Colonic mucosa (tissue), 4 donors: ENCODE results near the gene UBE2G2. TPM values are rescaled to one million over a fixed set of nuclear protein-coding genes. Genes with fewer than 3 reads are reported as not detected.

Source experiments
- DNase-seq: peaks from one replicate; pipeline ENCODE4 v3.0.0-alpha.2; 2020
- H3K27ac ChIP-seq: fragments of 200-600 bp; one replicate; pipeline ENCODE4 v1.8.0; 2021
- H3K27me3 ChIP-seq: fragments of 200-600 bp; one replicate; pipeline ENCODE4 v1.8.0; 2021
- H3K36me3 ChIP-seq: fragments of 200-600 bp; one replicate; pipeline ENCODE4 v1.8.0; 2021
- H3K4me1 ChIP-seq: fragments of 200-600 bp; one replicate; pipeline ENCODE4 v1.8.0; 2021; ENCODE audit warnings: mild to moderate bottlenecking
- H3K4me3 ChIP-seq: fragments of 200-600 bp; one replicate; pipeline ENCODE4 v1.8.0; 2021
- H3K9ac ChIP-seq, 2 donors: one replicate each; pipeline ENCODE4 v1.7.0; 2013; ENCODE audit warnings: control low read depth in 2 of 2, low read depth in 2 of 2, low read length in 2 of 2
- H3K9me3 ChIP-seq: fragments of 200-600 bp; one replicate; pipeline ENCODE4 v1.8.0; 2021
- intact Hi-C: fragments of 100-400 bp; cut with DNase I; formaldehyde crosslinking; loops from one replicate; pipeline ENCODE4 v1.14.1; 2022
- total RNA-seq, 2 donors: library from RNA; stranded (reverse); fragmentation: NEBNext Ultra II Directional in 1 of 2; extraction: Animal tissue kit (Norgen Biotek cat#: 25700) in 1 of 2; gene quantifications; one replicate each; pipeline ENCODE4 v1.2.1, GENCODE V29; 2021
- TF ChIP-seq, protein P1 (sequence below): fragments of 200-600 bp; IDR thresholded peaks from one replicate; pipeline ENCODE4 v1.8.0; 2022; ENCODE audit warnings: antibody characterized with exemption, mild to moderate bottlenecking
- donor health status: healthy.
- donor health status: DM: no; HTN: no; CAD: no.
- donor health status: DM: no; HTN: no; CAD: no.

UBE2G2 gene
- total RNA-seq, 2 donors from 2014 or later = 50.3 to 76.1 TPM

DNA sequence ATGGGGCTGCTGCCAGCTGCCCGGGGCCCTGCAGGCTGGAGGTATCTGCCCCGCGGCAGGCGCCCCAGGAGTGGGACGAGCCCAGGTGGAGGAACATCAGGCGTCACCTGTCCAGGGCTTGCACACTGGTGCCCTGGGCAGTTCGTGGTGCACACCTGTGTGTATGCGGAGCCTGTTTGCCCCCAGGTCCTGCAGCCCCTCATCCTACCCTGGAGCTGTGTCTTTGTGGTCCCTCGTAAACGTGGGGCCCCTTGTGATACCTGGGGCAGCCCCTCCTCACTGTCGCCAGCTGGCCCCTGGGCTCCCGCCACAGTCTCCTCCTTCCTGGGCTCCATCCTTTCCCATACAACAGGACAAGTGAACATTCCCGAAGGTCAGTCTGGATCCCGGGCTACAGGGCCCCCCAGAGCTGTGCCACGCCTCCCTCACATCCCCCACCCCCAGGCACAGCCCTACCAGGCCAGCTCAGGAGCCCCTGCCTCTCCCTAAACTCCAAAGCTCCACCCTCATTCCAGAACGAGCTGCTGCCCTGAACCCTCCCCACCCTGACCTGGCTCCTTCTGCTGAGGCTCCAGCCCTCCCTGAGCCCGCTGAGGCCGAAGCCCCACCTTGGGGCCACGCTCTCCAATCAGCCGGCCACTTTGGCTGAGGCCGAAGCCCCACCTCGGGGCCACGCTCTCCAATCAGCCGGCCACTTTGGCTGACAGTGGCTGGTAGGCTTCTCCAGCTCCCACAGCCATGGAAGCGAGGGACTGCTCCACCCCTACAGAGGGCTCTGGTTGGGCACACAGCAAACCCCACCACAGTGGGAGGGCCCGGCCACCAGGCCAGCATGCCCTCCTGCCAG is 42.6 kb downstream of the UBE2G2 start:
- Histone ChIP-seq H3K9ac (no peak overlapping the region), H3K9me3 (no peaks in the 10 kb centered on the region), H3K36me3 (no peaks in the 10 kb centered on the region), H3K27ac (no peak overlapping the region), H3K27me3 (no peaks in the 10 kb centered on the region), H3K4me1 (no peaks in the 10 kb centered on the region), H3K4me3 (no peak overlapping the region)
- TF ChIP-seq, protein P1, sequence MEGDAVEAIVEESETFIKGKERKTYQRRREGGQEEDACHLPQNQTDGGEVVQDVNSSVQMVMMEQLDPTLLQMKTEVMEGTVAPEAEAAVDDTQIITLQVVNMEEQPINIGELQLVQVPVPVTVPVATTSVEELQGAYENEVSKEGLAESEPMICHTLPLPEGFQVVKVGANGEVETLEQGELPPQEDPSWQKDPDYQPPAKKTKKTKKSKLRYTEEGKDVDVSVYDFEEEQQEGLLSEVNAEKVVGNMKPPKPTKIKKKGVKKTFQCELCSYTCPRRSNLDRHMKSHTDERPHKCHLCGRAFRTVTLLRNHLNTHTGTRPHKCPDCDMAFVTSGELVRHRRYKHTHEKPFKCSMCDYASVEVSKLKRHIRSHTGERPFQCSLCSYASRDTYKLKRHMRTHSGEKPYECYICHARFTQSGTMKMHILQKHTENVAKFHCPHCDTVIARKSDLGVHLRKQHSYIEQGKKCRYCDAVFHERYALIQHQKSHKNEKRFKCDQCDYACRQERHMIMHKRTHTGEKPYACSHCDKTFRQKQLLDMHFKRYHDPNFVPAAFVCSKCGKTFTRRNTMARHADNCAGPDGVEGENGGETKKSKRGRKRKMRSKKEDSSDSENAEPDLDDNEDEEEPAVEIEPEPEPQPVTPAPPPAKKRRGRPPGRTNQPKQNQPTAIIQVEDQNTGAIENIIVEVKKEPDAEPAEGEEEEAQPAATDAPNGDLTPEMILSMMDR = no peak
- intact Hi-C loops = no loop called here
- DNase-seq = no peak

DNA sequence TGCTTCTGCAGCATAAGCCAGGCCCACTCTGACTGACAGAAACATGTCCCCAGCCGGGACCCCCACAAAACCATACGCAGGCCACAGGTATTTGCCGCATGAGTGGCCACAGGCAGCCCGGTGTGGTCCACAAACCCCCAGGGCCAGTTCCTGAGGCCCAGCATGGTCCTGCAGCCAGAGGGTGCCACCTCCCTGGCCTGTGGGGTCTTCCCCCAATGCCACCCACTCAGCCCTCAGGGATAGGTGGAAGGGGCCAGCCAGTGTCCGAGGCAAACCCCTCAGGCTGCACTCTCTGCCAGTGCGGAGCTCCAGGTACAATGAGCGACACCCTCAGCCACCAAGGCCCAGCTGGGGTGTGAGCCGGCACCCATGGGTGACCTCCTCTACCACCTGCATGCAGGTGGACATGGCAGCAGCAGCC is 43.5 kb downstream of the UBE2G2 start:
- H3K27ac ChIP-seq = no peak overlapping the region
- DNase-seq = no peak
- H3K9me3 ChIP-seq = no peaks in the 10 kb centered on the region
- no peak overlapping the region for H3K9ac ChIP-seq
- no peaks in the 10 kb centered on the region for H3K27me3 ChIP-seq
- intact Hi-C loops = no loop called here
- H3K4me3 ChIP-seq = no peak overlapping the region
- TF ChIP-seq, protein P1 = no peak
- H3K4me1 ChIP-seq = no peaks in the 10 kb centered on the region
- no peaks in the 10 kb centered on the region for H3K36me3 ChIP-seq

DNA sequence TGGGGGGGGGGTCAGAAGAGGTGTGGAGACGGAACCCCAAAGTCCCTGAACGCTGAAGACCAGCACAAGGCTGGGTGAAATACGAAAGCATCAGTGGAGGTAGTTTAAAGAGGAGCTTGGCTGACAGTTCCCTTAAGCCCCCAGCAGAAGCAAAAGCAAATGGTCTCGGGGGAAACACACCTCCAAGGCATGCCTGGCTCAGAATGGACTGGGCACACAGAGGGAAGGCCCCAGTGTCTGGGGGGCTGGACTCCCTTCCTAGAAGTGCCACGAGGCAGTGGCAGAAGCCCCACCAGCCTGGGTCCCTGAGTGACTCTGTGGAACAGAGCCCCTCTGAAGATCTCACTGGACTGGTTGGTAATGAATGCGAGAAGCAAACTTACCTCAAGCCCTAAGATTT is 43.9 kb downstream of the UBE2G2 start:
- no peaks in the 10 kb centered on the region for H3K4me1 ChIP-seq
- TF ChIP-seq, protein P1 = no peak
- intact Hi-C loops = no loop called here

DNA sequence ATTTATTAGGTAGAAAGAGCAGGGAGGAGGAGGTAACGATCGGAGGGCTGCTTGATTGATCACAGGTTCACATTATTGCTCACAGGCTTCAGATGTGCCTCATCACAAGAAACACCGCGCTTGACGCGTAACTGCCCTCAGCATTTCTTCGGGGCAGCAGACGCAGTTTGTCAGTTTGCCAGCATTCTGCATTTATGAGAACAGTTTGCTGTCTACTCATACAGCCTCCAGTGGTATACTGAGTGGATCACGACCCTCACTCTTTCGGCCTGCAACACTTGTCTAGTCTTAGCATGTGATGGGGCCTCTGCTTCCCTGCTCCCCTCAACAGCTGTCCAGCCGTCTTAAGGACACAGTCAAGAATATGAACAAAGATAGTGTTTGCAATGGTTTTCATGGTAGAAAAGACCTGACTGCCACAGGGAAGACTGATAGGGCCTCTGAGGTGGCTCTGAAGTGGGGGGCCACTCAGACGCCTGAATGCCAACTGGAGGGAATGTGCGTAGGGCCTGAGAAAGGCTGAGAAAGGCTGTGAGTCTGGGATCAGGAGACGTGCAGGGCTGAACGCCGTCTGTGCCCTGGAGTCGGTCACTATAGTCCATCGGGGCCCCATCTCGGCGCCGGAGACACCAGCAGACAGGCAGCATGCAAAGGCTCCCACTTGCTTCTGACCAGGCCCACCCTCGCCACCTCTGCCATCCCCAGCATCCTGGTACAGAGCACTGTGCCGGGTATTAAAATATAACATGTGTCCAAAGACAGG is 45.0 kb downstream of the UBE2G2 start:
- no peak overlapping the region for H3K9ac ChIP-seq
- no peaks in the 10 kb centered on the region for H3K4me1 ChIP-seq
- DNase-seq = no peak
- intact Hi-C loops = no loop called here
- H3K27ac ChIP-seq = no peak overlapping the region
- no peak overlapping the region for H3K4me3 ChIP-seq
- H3K36me3 ChIP-seq = no peaks in the 10 kb centered on the region
- no peaks in the 10 kb centered on the region for H3K9me3 ChIP-seq
- TF ChIP-seq, protein P1 = no peak
- no peaks in the 10 kb centered on the region for H3K27me3 ChIP-seq

More for the DNA sequence above, 43.9 kb downstream of the UBE2G2 start:
- Histone ChIP-seq H3K4me3 (no peak overlapping the region), H3K27me3 (no peaks in the 10 kb centered on the region), H3K27ac (no peak overlapping the region), H3K36me3 (no peaks in the 10 kb centered on the region), H3K9ac (no peak overlapping the region), H3K9me3 (no peaks in the 10 kb centered on the region)
- DNase-seq = no peak

DNA sequence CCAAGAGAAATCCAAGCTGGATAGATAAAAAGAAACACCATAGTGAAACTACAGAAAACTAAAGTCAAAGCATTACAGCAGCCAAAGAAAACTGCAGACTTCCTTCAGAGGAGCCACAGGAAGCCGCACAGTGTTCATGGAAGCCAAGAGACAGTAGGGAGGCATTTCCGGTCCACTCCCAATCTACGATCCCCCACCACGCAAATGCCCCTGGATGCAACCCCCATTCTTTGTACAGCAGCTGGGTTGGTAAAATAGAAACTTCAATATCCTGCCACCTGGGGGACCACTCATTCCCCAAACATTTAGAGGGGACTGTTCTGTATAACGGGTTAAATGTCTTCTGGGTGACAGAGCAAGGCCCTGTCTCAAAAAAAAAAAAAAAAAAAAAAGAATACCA is 46.4 kb downstream of the UBE2G2 start:
- no peak overlapping the region for H3K9ac ChIP-seq
- no peak overlapping the region for H3K4me3 ChIP-seq
- intact Hi-C loops = no loop called here
- H3K4me1 ChIP-seq = no peaks in the 10 kb centered on the region
- H3K27ac ChIP-seq = no peak overlapping the region
- no peaks in the 10 kb centered on the region for H3K27me3 ChIP-seq
- H3K36me3 ChIP-seq = no peaks in the 10 kb centered on the region
- no peak for DNase-seq
- H3K9me3 ChIP-seq = no peaks in the 10 kb centered on the region
- TF ChIP-seq, protein P1 = no peak
